Tibial nerve (tissue), 4 donors: Measurements from ENCODE around the gene TMPRSS11E.

ENCODE experiments used
- CTCF ChIP-seq, 5 experiments: fragments of 200-600 bp in 3 of 5; fragments of 450-650 bp in 2 of 5; sonication (generic) in 3 of 5; IDR thresholded peaks; one replicate each; pipeline ENCODE4 v1.5.1; 2016 to 2019; ENCODE audit warnings: antibody characterized with exemption in 5 of 5, mild to moderate bottlenecking in 3 of 5, moderate library complexity in 2 of 5
- EP300 ChIP-seq, 2 donors: sonication (generic); formaldehyde crosslinking; IDR thresholded peaks; one replicate each; pipeline ENCODE4 v1.6.1; 2017; ENCODE audit warnings: antibody characterized with exemption in 2 of 2, mild to moderate bottlenecking in 1 of 2
- POLR2A ChIP-seq, 2 donors: fragments of 450-650 bp; IDR thresholded peaks; one replicate each; pipeline ENCODE4 v1.6.1; 2017; ENCODE audit warnings: antibody characterized with exemption in 2 of 2, mild to moderate bottlenecking in 2 of 2, moderate library complexity in 2 of 2

DNA sequence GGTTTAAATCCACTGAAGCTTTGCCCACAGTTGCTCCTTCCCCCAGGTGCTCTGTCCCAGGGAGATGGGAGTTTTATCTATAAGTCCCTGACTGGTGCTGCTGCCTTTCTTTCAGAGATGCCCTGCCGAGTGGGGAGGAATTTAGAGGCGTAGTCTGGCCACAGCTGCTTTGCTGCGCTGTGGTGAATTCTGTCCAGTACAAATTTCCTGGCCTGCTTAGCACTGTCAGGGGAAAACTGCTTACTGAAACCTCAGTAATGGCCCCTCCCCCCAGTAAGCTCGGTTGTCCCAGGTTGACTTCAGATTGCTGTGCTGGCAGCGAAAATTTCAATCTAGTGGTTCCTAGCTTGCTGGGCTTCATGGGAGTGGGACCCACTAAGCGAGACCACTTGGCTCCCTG lies 88.7 kb downstream of the TMPRSS11E start:
- TF ChIP-seq CTCF (IDR thresholded peaks at IDR 0.05) (no peak), POLR2A (IDR thresholded peaks at IDR 0.05) (no peak), EP300 (IDR thresholded peaks at IDR 0.05) (no peak)
